HG03521 (cell line): ENCODE data around the gene DIMT1.

Source experiments
- ATAC-seq: cut with Tn5 transposase; IDR thresholded peaks from one replicate; pipeline ENCODE4 v1.9.1; 2021; ENCODE audit warnings: mild to moderate bottlenecking, moderate library complexity; ENCODE audit not compliant: unreplicated experiment

Gene DIMT1

GRCh38 chr5:62372600-62372999 lies 31.1 kb downstream of the DIMT1 start:
- ATAC-seq = no peak

- ATAC-seq = no peak
These were observed 32.3 kb downstream of the DIMT1 start for GRCh38 chr5:62371409-62371808.

- no peak for ATAC-seq
These were observed 34.7 kb downstream of the DIMT1 start for GRCh38 chr5:62369039-62369438.

GRCh38 chr5:62362701-62363100 lies 41.0 kb downstream of the DIMT1 start:
- ATAC-seq = no peak

- ATAC-seq = peak; percentile 79
These were observed 49.5 kb downstream of the DIMT1 start for GRCh38 chr5:62354028-62354874.

GRCh38 chr5:62348723-62349481 lies 54.8 kb downstream of the DIMT1 start:
- no peak for ATAC-seq

- no peak for ATAC-seq
These were observed 55.8 kb downstream of the DIMT1 start for GRCh38 chr5:62347928-62348327.

GRCh38 chr5:62346748-62347147 lies 57.0 kb downstream of the DIMT1 start:
- ATAC-seq = no peak

- no peak for ATAC-seq
These were observed 60.3 kb downstream of the DIMT1 start for GRCh38 chr5:62343428-62343827.

GRCh38 chr5:62342476-62342837 lies 61.2 kb downstream of the DIMT1 start:
- ATAC-seq = no peak

GRCh38 chr5:62341783-62342475 lies 61.8 kb downstream of the DIMT1 start:
- ATAC-seq = no peak

- ATAC-seq = no peak
These were observed 62.7 kb downstream of the DIMT1 start for GRCh38 chr5:62340979-62341378.

- no peak for ATAC-seq
These were observed 63.3 kb downstream of the DIMT1 start for GRCh38 chr5:62340392-62340791.
